GM12865 (cell line): Measurements from ENCODE around the gene PCDHGB1.
"Not testable (repeated sequence)": the region's sequence is repeated elsewhere in the genome, so short reads cannot be mapped to it uniquely, and the experiment has no call there.

Source experiments
- DNase-seq: peaks from one replicate; pipeline ENCODE4 v3.0.0; 2010; ENCODE audit warnings: low read depth
- H3K4me3 ChIP-seq: 2 replicates; pipeline ENCODE4 v1.5.1; 2011; ENCODE audit warnings: mild to moderate bottlenecking, low read depth, low read length, control low read depth
- CTCF ChIP-seq: IDR thresholded peaks from 2 replicates; pipeline ENCODE4 v1.5.1; 2011; ENCODE audit warnings: low read length, control low read depth, low read depth, inconsistent platforms; ENCODE audit not compliant: insufficient read depth; ENCODE audit errors: missing control alignments

Gene PCDHGB1

DNA sequence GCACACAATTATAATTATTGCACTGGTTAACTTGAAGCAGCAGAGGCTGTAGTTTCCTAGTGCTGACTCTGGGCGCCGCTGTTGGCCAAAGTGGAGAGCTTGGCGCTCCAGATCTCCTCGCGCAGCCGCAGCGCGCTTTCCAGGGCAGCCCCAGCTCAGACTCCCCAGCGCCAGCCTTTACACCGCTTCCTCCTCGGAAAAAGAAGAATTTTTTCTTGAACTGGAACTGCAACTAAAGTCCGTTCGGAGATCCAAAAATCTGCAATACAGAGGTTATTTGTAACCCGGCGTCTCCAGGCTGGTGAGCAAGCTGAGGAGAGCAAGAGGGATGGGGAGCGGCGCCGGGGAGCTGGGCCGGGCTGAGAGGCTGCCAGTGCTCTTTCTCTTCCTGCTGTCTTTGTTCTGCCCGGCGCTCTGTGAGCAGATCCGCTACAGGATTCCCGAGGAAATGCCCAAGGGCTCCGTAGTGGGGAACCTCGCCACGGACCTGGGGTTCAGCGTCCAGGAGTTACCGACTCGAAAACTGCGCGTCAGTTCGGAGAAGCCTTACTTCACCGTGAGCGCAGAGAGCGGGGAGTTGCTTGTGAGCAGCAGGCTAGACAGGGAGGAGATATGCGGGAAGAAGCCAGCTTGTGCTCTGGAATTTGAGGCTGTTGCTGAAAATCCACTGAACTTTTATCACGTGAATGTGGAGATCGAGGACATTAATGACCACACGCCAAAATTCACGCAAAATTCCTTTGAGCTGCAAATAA, 37.8 kb downstream of the PCDHGB1 start, which contains the start of gene PCDHGB4:
PCDHGB4 (plus strand) TSS at position 142 of the 755 bp plus-strand sequence; CDS start at position 329, 187 bp downstream.
- H3K4me3 ChIP-seq = peak within 1 kb of the TSS; percentile 48
- peak; percentile 65 for DNase-seq
- peak; percentile 55 for TF ChIP-seq CTCF

DNA sequence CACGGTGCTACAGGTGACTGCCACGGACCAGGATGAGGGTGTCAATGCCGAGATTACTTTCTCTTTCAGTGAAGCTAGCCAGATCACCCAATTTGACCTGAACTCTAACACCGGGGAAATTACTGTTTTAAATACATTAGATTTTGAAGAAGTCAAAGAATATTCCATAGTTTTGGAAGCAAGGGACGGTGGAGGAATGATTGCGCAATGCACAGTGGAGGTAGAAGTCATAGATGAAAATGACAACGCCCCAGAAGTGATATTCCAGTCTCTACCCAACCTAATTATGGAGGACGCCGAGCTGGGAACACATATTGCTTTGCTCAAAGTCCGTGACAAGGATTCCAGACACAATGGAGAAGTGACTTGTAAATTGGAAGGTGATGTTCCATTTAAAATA, 38.8 kb downstream of the PCDHGB1 start:
- no peak for TF ChIP-seq CTCF
- no peak overlapping the region for H3K4me3 ChIP-seq
- DNase-seq = no peak

GRCh38 chr5:141389153-141390042, 39.5 kb downstream of the PCDHGB1 start:
- no peak for TF ChIP-seq CTCF
- DNase-seq = no peak
- H3K4me3 ChIP-seq = no peak overlapping the region

GRCh38 chr5:141392429-141393198, 42.7 kb downstream of the PCDHGB1 start, which contains the start of gene PCDHGA8:
TSS of gene PCDHGA8 (plus strand) at chr5:141392633. CDS start at chr5:141392814, 181 bp downstream.
- no peak for DNase-seq
- no peak for TF ChIP-seq CTCF
- no peak within 1 kb of the TSS for H3K4me3 ChIP-seq

GRCh38 chr5:141393267-141393666, 43.4 kb downstream of the PCDHGB1 start:
- TF ChIP-seq CTCF = no peak
- DNase-seq = no peak
- H3K4me3 ChIP-seq = no peak overlapping the region

GRCh38 chr5:141394401-141395187, 44.7 kb downstream of the PCDHGB1 start:
- not testable (repeated sequence) for H3K4me3 ChIP-seq, DNase-seq
